ENCODE measurements around the gene KCNIP3.

KCNIP3 gene

GRCh38 chr2:95334916-95335641 is 37.9 kb downstream of the KCNIP3 start:
- TF ChIP-seq CTCF (conservative IDR thresholded peaks at IDR 0.05; ENCODE audit: low read length), result no peak
- no peak overlapping the region for H3K4me3 ChIP-seq (ENCODE audit: low read length)
- peak; percentile 92 for DNase-seq (ENCODE audit: low read depth)

- no peak for TF ChIP-seq CTCF (conservative IDR thresholded peaks at IDR 0.05; ENCODE audit: low read length)
- no peak overlapping the region for H3K4me3 ChIP-seq (ENCODE audit: low read length)
- DNase-seq (ENCODE audit: low read depth), result no peak
These were observed 39.3 kb downstream of the KCNIP3 start for GRCh38 chr2:95336406-95336805.

- TF ChIP-seq CTCF (conservative IDR thresholded peaks at IDR 0.05; ENCODE audit: low read length), result no peak
- no peak for DNase-seq (ENCODE audit: low read depth)
- no peak overlapping the region for H3K4me3 ChIP-seq (ENCODE audit: low read length)
These were observed 40.7 kb downstream of the KCNIP3 start for GRCh38 chr2:95337829-95338228.

GRCh38 chr2:95342556-95343320 is 45.6 kb downstream of the KCNIP3 start:
- DNase-seq (ENCODE audit: low read depth), result no peak
- no peak for TF ChIP-seq CTCF (conservative IDR thresholded peaks at IDR 0.05; ENCODE audit: low read length)
- H3K4me3 ChIP-seq (ENCODE audit: low read length), result no peak overlapping the region

- H3K4me3 ChIP-seq (ENCODE audit: low read length), result no peak overlapping the region
- no peak for TF ChIP-seq CTCF (conservative IDR thresholded peaks at IDR 0.05; ENCODE audit: low read length)
- DNase-seq (ENCODE audit: low read depth), result no peak
These were observed 46.5 kb downstream of the KCNIP3 start for GRCh38 chr2:95343429-95344214.

- DNase-seq (ENCODE audit: low read depth), result no peak
- no peak overlapping the region for H3K4me3 ChIP-seq (ENCODE audit: low read length)
- no peak for TF ChIP-seq CTCF (conservative IDR thresholded peaks at IDR 0.05; ENCODE audit: low read length)
These were observed 47.1 kb downstream of the KCNIP3 start for GRCh38 chr2:95344215-95344583.

Measured in AG10803 (cell line).